PC-9 (cell line): ENCODE measurements around the gene ABHD18. TPM values are rescaled to one million over a fixed set of nuclear protein-coding genes. Genes with fewer than 3 reads are reported as not detected.

Source experiments
- BruUV-seq: library from RNA; stranded (reverse); fragments of 400-500 nt; replicated peaks from 2 replicates; lab custom pipeline; 2021; lab: Mats Ljungman, UMichigan
- CTCF ChIA-PET: fragments of 300-600 bp; sonication (Branson Sonifier 250); formaldehyde crosslinking; loops from one replicate; lab custom pipeline; 2022; ENCODE audit warnings: antibody characterized with exemption; lab: Charles Lee
- POLR2A ChIA-PET: fragments of 300-600 bp; sonication (Branson Sonifier 250); formaldehyde crosslinking; loops from one replicate; lab custom pipeline; 2022; ENCODE audit warnings: antibody characterized with exemption; ENCODE audit not compliant: unreplicated experiment; lab: Charles Lee
- DNase-seq, 2 experiments: peaks; one replicate each; pipeline versions ENCODE4 v3.0.0 to v3.0.0-alpha.2; 2015 to 2022; ENCODE audit warnings: mixed read lengths in 1 of 2
- H2AFZ ChIP-seq: fragments of 200-600 bp; sonication (generic); 2 replicates; pipeline ENCODE4 v1.8.1; 2017; ENCODE audit warnings: antibody characterized with exemption
- H3F3A ChIP-seq: fragments of 200-600 bp; sonication (generic); 2 replicates; pipeline ENCODE4 v1.8.1; 2017; ENCODE audit warnings: antibody characterized with exemption, mild to moderate bottlenecking, low read depth; ENCODE audit not compliant: insufficient read depth
- H3K27ac ChIP-seq: fragments of 200-600 bp; sonication (generic); 2 replicates; pipeline ENCODE4 v1.6.1; 2016; ENCODE audit warnings: mixed run types
- H3K27me3 ChIP-seq: fragments of 200-600 bp; sonication (generic); 2 replicates; pipeline ENCODE4 v1.6.1; 2016; ENCODE audit warnings: low read depth, mixed run types; ENCODE audit not compliant: insufficient read depth
- H3K36me3 ChIP-seq: fragments of 200-600 bp; sonication (generic); 2 replicates; pipeline ENCODE4 v1.6.1; 2016; ENCODE audit warnings: low read depth, mixed run types
- H3K4me1 ChIP-seq: fragments of 200-600 bp; sonication (generic); replicated peaks from 2 replicates; pipeline ENCODE4 v1.6.1; 2016; ENCODE audit warnings: mixed run types; ENCODE audit not compliant: insufficient read depth
- H3K4me2 ChIP-seq: fragments of 200-600 bp; sonication (generic); 2 replicates; pipeline ENCODE4 v1.6.1; 2017; ENCODE audit warnings: mixed run types
- H3K4me3 ChIP-seq: fragments of 200-600 bp; sonication (generic); 2 replicates; pipeline ENCODE4 v1.6.1; 2016; ENCODE audit warnings: mixed run types
- H3K79me2 ChIP-seq: fragments of 200-600 bp; sonication (generic); 2 replicates; pipeline ENCODE4 v1.6.1; 2017; ENCODE audit warnings: low read depth, mixed run types
- H3K9me2 ChIP-seq: fragments of 200-600 bp; sonication (generic); 2 replicates; pipeline ENCODE4 v1.8.1; 2017; ENCODE audit warnings: mild to moderate bottlenecking; ENCODE audit not compliant: insufficient read depth
- H3K9me3 ChIP-seq: fragments of 200-600 bp; sonication (generic); 2 replicates; pipeline ENCODE4 v1.8.1; 2016; ENCODE audit warnings: low read depth; ENCODE audit not compliant: insufficient read depth
- H4K20me1 ChIP-seq: fragments of 200-600 bp; sonication (generic); 2 replicates; pipeline ENCODE4 v1.8.1; 2017; ENCODE audit not compliant: insufficient read depth
- EZH2 ChIP-seq: fragments of 200-600 bp; sonication (generic); IDR thresholded peaks from 2 replicates; pipeline ENCODE4 v1.8.0; 2017; ENCODE audit warnings: antibody characterized with exemption, low read depth
- intact Hi-C: fragments of 100-400 bp; cut with micrococcal nuclease; formaldehyde crosslinking; loops from one replicate; pipeline ENCODE4 v1.10.0; 2022; ENCODE audit not compliant: unreplicated experiment
- total RNA-seq: library from RNA; stranded (reverse); gene quantifications from 2 replicates; pipeline ENCODE4 v1.2.3, GENCODE V29; 2021
- TF ChIP-seq, protein P1 (sequence below): fragments of 200-600 bp; sonication (generic); conservative IDR thresholded peaks from 2 replicates; pipeline ENCODE4 v1.6.1; 2017; ENCODE audit warnings: mixed run types, antibody characterized with exemption, mild to moderate bottlenecking, moderate library complexity

The ABHD18 gene
- total RNA-seq, 1 experiment from 2014 or later = 12.4 TPM

DNA sequence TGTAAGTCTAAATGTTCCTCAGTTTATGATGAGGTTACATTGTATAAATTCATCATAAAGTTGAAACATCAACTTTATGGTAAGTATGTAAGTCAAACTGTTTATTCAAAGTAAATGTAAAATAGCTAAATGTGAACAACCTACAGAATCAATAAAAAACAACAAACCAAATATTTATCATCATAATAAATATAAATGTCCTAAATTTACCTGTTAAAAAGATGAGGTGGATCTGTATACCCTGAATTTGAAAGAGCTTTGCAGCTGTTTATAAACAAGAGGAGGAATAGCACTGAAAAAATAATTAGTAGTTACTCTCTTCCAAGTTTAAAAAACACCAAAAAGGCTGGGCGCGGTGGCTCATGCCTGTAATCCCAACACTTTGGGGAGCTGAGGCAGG, 13.7 kb downstream of the ABHD18 start:
- no TSS peak for BruUV-seq
- ChIA-PET POLR2A (interaction anchor here (0.7 kb wide), 1 partner anchor 79 kb away, joined by 4 read pairs; no protein-coding TSS in a partner anchor), CTCF (interaction anchor here (0.6 kb wide), 1 partner anchor 268 kb away, joined by 10 read pairs; no protein-coding TSS in a partner anchor)
- no peaks in the 10 kb centered on the region for H3K4me1 ChIP-seq
- TF ChIP-seq, protein P1, sequence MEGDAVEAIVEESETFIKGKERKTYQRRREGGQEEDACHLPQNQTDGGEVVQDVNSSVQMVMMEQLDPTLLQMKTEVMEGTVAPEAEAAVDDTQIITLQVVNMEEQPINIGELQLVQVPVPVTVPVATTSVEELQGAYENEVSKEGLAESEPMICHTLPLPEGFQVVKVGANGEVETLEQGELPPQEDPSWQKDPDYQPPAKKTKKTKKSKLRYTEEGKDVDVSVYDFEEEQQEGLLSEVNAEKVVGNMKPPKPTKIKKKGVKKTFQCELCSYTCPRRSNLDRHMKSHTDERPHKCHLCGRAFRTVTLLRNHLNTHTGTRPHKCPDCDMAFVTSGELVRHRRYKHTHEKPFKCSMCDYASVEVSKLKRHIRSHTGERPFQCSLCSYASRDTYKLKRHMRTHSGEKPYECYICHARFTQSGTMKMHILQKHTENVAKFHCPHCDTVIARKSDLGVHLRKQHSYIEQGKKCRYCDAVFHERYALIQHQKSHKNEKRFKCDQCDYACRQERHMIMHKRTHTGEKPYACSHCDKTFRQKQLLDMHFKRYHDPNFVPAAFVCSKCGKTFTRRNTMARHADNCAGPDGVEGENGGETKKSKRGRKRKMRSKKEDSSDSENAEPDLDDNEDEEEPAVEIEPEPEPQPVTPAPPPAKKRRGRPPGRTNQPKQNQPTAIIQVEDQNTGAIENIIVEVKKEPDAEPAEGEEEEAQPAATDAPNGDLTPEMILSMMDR = no peak
- TF ChIP-seq EZH2 = no peak
- no peaks in the 10 kb centered on the region; the same call in 1 of the 2 replicates for H3K36me3 ChIP-seq
- no peaks in the 10 kb centered on the region for H3K9me2 ChIP-seq
- no peak overlapping the region for H3K4me3 ChIP-seq
- H3K79me2 ChIP-seq = no peaks in the 10 kb centered on the region
- no peak for DNase-seq
- H2AFZ ChIP-seq = no peak overlapping the region
- H3K4me2 ChIP-seq = no peak overlapping the region
- H3F3A ChIP-seq = peaks cover 4% of the 10 kb centered on the region; the same call in 1 of the 2 replicates
- no peaks in the 10 kb centered on the region for H3K27me3 ChIP-seq
- no peaks in the 10 kb centered on the region for H4K20me1 ChIP-seq
- H3K27ac ChIP-seq = no peak overlapping the region
- intact Hi-C loops = no loop called here
- H3K9me3 ChIP-seq = no peaks in the 10 kb centered on the region

DNA sequence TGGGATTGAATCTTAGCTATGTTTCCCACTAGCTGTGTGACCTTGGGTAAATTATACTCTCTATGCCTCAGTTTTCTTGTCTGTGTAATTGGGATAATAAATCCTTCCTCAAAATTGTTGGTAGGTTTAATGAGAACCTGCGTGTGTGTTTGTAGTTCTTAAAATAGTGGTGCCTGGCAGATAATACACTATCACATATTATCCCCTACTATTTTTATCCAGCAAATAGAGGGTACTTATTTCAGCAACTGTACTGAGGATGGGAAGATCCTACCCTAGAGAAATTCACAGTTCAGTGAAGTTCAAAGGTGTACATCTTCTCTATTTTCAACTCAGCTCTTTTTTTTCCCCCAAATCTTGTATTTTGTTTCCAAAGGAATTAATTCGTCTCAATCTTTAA, 17.2 kb downstream of the ABHD18 start:
- ChIA-PET CTCF (no interaction called here), POLR2A (no interaction called here)
- Histone ChIP-seq H3K27me3 (no peaks in the 10 kb centered on the region), H3K79me2 (no peaks in the 10 kb centered on the region), H2AFZ (no peak overlapping the region), H3K9me2 (no peaks in the 10 kb centered on the region), H4K20me1 (no peaks in the 10 kb centered on the region), H3F3A (no peaks in the 10 kb centered on the region), H3K9me3 (no peaks in the 10 kb centered on the region), H3K4me3 (no peak overlapping the region), H3K4me2 (no peak overlapping the region), H3K4me1 (no peaks in the 10 kb centered on the region), H3K27ac (no peak overlapping the region), H3K36me3 (no peaks in the 10 kb centered on the region; the same call in 1 of the 2 replicates)
- intact Hi-C loops = no loop called here
- DNase-seq = no peak
- TF ChIP-seq, protein P1 = no peak
- TF ChIP-seq EZH2 = no peak
- BruUV-seq = no TSS peak

DNA sequence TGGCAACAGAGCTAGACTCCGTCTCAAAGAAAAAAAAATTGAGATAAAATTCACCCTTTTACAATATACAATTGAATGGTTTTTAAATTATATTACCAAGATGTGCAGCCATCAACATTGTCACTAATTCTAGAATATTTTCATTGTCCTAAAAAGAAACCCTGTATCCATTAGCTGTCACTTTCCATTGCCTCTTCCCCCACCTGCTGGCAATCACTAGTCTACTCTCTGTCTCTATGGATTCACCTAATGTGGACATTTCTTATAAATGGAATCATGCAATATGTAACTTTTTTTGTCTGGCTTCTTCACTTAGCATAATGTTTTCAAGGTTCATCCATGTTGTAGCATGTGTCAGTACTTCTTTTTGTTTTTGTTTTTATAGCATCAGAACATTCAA, 20.8 kb downstream of the ABHD18 start:
- intact Hi-C loops = no loop called here
- CTCF ChIA-PET = interaction anchor here (0.6 kb wide), 1 partner anchor 151 kb away, joined by 3 read pairs; no protein-coding TSS in a partner anchor
- Histone ChIP-seq H3F3A (no peaks in the 10 kb centered on the region), H4K20me1 (no peaks in the 10 kb centered on the region), H3K27me3 (no peaks in the 10 kb centered on the region), H3K4me2 (no peak overlapping the region), H3K4me1 (no peaks in the 10 kb centered on the region), H3K27ac (no peak overlapping the region), H2AFZ (no peak overlapping the region), H3K9me3 (no peaks in the 10 kb centered on the region), H3K4me3 (no peak overlapping the region), H3K36me3 (no peaks in the 10 kb centered on the region), H3K9me2 (no peaks in the 10 kb centered on the region), H3K79me2 (no peaks in the 10 kb centered on the region)
- POLR2A ChIA-PET = no interaction called here
- TF ChIP-seq, protein P1 = no peak
- no peak for TF ChIP-seq EZH2
- no peak for DNase-seq
- no TSS peak for BruUV-seq
